Measurements from ENCODE around the gene CD96.
"Not testable (repeated sequence)": the region's sequence is repeated elsewhere in the genome, so short reads cannot be mapped to it uniquely, and the experiment has no call there.

Gene CD96

GRCh38 chr3:111561902-111562301 lies 19.9 kb downstream of the CD96 start:
- not testable (repeated sequence) for DNase-seq

- DNase-seq: no peak
Measured at GRCh38 chr3:111566844-111567243, 24.8 kb downstream of the CD96 start.

GRCh38 chr3:111568355-111568754 lies 26.4 kb downstream of the CD96 start:
- no peak for DNase-seq

- DNase-seq: no peak
Measured at GRCh38 chr3:111568911-111569310, 26.9 kb downstream of the CD96 start.

- DNase-seq: no peak
Measured at GRCh38 chr3:111570404-111571030, 28.5 kb downstream of the CD96 start.

- DNase-seq: no peak
Measured at GRCh38 chr3:111571282-111571681, 29.3 kb downstream of the CD96 start.

- DNase-seq: no peak
Measured at GRCh38 chr3:111571907-111572460, 30.0 kb downstream of the CD96 start.

- DNase-seq: no peak
Measured at GRCh38 chr3:111577113-111577512, 35.1 kb downstream of the CD96 start.

- no peak for DNase-seq
Measured at GRCh38 chr3:111577798-111578685, 36.0 kb downstream of the CD96 start.

- no peak for DNase-seq
Measured at GRCh38 chr3:111578867-111579266, 36.9 kb downstream of the CD96 start.

GRCh38 chr3:111579495-111579894 lies 37.5 kb downstream of the CD96 start:
- DNase-seq: no peak

- DNase-seq: no peak
Measured at GRCh38 chr3:111581403-111582119, 39.6 kb downstream of the CD96 start.

GRCh38 chr3:111582120-111582474 lies 40.1 kb downstream of the CD96 start:
- DNase-seq: no peak

GRCh38 chr3:111584744-111585143 lies 42.7 kb downstream of the CD96 start:
- no peak for DNase-seq

- no peak for DNase-seq
Measured at GRCh38 chr3:111585217-111585616, 43.2 kb downstream of the CD96 start.

GRCh38 chr3:111588527-111588926 lies 46.5 kb downstream of the CD96 start:
- no peak for DNase-seq

- no peak for DNase-seq
Measured at GRCh38 chr3:111589303-111590142, 47.5 kb downstream of the CD96 start.

GRCh38 chr3:111590143-111590491 lies 48.1 kb downstream of the CD96 start:
- no peak for DNase-seq

- DNase-seq: no peak
Measured at GRCh38 chr3:111591555-111591954, 49.6 kb downstream of the CD96 start.

GRCh38 chr3:111592143-111592542 lies 50.1 kb downstream of the CD96 start:
- no peak for DNase-seq

GRCh38 chr3:111592936-111593335 lies 50.9 kb downstream of the CD96 start:
- no peak for DNase-seq

GRCh38 chr3:111593666-111594065 lies 51.7 kb downstream of the CD96 start:
- DNase-seq: no peak

GRCh38 chr3:111594205-111594604 lies 52.2 kb downstream of the CD96 start:
- DNase-seq: no peak
